Measurements from ENCODE around the gene E2F2.

E2F2 gene

GRCh38 chr1:23530747-23531561, at the start of gene E2F2:
TSS of gene E2F2 (minus strand) at chr1:23531233. CDS start at chr1:23530793, 440 bp downstream.
- peak; percentile 70 to 88 (median 83) for DNase-seq

GRCh38 chr1:23578997-23579363, 47.9 kb upstream of the E2F2 start:
- no peak for DNase-seq

- DNase-seq, result no peak
These were observed 47.4 kb upstream of the E2F2 start for GRCh38 chr1:23578311-23578996.

- no peak for DNase-seq
These were observed 46.3 kb upstream of the E2F2 start for GRCh38 chr1:23577056-23578004.

GRCh38 chr1:23576338-23577055, 45.5 kb upstream of the E2F2 start:
- DNase-seq, result no peak

- no peak for DNase-seq
These were observed 44.3 kb upstream of the E2F2 start for GRCh38 chr1:23575226-23575810.

GRCh38 chr1:23574265-23574754, 43.3 kb upstream of the E2F2 start:
- no peak for DNase-seq

GRCh38 chr1:23573574-23574182, 42.6 kb upstream of the E2F2 start:
- DNase-seq, result no peak

GRCh38 chr1:23571465-23571864, 40.4 kb upstream of the E2F2 start:
- no peak for DNase-seq

- DNase-seq, result no peak
These were observed 39.1 kb upstream of the E2F2 start for GRCh38 chr1:23570001-23570691.

GRCh38 chr1:23568608-23569383, 37.8 kb upstream of the E2F2 start:
- no peak for DNase-seq

GRCh38 chr1:23567996-23568607, 37.1 kb upstream of the E2F2 start:
- no peak for DNase-seq

GRCh38 chr1:23567629-23567995, 36.6 kb upstream of the E2F2 start:
- DNase-seq, result no peak

- DNase-seq, result no peak
These were observed 35.3 kb upstream of the E2F2 start for GRCh38 chr1:23566304-23566703.

GRCh38 chr1:23565776-23566175, 34.7 kb upstream of the E2F2 start:
- DNase-seq, result no peak

GRCh38 chr1:23564529-23565122, 33.6 kb upstream of the E2F2 start:
- DNase-seq, result no peak

GRCh38 chr1:23563755-23564374, 32.8 kb upstream of the E2F2 start:
- DNase-seq, result no peak

GRCh38 chr1:23563003-23563402, 32.0 kb upstream of the E2F2 start:
- DNase-seq, result no peak
